GM18498 (cell line): ENCODE data around the gene OR52E8.

ENCODE experiments used
- ATAC-seq: cut with Tn5 transposase; IDR thresholded peaks from one replicate; pipeline ENCODE4 v1.9.1; 2021; ENCODE audit warnings: mild to moderate bottlenecking, moderate library complexity; ENCODE audit not compliant: unreplicated experiment

OR52E8 gene

DNA sequence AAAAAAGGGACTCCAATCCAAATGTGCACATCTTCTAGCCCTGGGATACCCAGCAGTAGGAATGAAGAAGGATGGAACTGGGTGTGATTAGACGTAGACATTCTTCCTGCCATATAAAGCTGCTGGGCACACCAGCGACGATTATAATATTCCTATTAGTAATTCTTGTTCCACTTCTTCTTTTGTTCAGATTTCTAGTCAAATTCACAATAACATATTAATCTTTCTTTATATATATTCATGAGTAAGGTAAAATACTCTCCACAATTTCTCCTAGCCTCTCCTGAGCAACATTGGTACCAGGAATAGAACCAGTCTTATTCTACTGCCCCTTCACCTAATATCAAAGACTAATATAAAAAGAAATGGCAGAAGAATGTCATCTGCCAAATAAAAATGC is at the start of gene OR52E8:
Gene OR52E8, minus strand, starts transcription at position 101 of the 400 bp plus-strand sequence. Its CDS starts 0 bp downstream, at position 101.
- ATAC-seq = no peak

DNA sequence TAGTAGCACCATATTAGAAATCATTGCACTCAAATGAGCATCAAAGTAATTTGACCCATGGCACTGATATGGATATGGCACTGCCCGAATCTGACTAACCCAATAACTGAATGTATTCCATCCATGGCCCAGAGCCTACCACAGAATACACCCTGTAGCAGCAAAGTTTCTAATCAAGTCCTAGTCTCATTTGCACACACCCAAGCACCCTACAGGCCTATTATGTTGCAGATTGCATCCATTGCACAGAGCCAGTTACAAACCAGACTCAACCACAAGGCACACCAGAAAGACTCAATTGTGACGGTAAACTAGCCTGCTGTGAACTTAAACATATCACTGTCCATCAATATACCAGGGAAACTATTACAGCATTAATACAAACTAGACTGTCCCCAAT is 42.0 kb upstream of the OR52E8 start:
- ATAC-seq = no peak

DNA sequence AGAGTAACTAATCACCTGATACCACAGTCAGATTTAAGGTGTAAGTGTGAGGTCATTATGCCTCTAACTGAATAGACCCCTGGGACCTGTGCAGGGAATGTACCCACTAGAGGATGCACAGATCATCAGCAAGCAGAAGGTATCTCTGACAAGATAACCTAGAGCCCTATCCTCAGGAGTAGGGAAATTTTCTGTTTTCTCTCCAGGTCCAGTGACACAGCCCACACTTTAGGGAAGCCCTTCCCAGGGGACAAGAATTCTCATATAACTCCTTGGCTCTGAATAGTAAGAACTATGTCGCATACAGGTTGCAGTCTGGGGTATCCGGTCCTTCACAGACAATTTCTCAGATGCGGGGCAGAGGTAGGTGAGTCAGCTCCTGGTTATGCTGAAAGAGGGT is 35.4 kb upstream of the OR52E8 start, which contains the start of gene OR52E5:
Gene OR52E5, plus strand, starts transcription at position 301 of the 400 bp plus-strand sequence. CDS start 7,569 bp downstream, outside the sequence.
- ATAC-seq = no peak

DNA sequence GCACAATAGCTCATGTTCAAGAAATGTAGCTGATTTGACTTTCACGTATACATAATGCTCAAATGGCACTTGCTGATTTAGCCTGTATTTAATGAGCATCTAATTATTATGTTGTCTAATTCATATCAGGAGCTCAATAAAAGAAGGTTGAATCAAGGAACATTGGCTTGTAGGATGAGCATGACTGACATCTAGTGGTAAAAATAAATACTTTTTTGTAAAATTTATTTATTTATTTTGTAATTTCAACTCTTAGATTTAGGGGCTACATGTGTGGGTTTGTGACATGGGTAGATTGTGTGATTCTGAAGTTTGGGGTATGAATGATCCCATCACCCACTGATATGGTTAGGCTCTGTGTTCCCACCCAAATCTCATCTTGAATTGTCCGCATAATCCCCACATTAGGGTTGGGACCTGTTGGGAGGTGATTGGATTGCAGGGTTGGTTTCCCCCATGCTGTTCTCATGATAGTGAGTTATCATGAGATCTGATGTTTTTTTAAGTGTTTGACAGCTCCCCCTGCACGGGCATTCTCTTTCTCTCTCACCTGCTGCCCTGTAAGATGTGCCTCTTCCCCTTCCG is 33.8 kb upstream of the OR52E8 start:
- no peak for ATAC-seq

DNA sequence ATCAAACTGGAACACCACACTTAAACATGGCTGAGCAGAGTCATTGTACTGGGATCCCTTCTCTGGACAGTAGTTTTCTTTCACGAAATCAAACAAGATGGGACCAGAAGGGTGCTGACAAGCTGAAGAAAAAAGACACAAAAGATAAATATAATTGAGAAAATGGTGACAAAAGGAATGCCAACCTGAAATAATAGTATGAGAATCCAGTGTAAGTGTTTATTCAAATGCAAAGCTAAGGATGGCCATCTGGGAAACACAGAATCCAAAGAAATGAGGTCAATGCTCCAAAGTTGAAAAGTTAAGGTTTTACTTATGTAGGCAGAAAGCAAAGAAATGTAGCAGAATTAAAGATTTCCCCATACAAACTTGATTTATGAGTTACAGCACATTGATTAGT is 30.2 kb upstream of the OR52E8 start:
- ATAC-seq = no peak

DNA sequence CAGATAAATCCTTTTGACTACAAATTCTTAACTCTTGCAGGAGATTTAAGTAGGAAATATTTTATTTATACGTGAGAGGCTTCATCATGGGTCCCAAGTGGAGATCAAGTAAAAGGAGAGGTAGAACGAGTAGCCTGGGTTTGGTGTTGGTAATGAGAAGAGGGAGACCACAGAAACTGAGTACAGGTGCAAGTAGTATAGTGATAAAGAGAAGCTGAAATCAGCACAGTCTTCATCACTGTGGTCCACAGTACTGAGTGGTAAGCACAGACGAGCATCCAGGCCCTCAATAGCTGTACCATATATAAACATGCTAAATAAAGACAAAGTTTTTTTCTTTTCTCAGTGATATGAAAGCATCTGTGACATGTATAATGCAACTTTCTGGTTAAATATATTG is 29.7 kb upstream of the OR52E8 start:
- ATAC-seq = no peak

DNA sequence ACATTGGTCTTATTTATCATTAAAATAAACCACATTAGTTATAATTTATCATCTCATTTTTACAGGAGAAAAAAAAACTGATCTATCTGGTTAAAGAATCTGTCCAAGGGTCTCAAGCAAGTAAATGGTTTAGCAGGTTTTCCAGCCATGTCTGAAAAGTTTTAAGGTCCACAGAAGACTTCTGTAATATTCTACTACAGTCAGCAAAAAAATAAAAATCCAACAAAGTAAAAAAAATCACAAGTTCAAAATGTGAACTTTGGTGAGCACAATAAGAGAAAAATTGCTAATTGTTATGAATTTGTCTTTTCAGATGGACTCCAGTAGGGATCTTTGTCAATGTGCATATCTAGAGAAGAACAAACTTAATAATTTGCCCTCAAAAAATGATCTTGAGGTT is 24.3 kb upstream of the OR52E8 start:
- no peak for ATAC-seq

DNA sequence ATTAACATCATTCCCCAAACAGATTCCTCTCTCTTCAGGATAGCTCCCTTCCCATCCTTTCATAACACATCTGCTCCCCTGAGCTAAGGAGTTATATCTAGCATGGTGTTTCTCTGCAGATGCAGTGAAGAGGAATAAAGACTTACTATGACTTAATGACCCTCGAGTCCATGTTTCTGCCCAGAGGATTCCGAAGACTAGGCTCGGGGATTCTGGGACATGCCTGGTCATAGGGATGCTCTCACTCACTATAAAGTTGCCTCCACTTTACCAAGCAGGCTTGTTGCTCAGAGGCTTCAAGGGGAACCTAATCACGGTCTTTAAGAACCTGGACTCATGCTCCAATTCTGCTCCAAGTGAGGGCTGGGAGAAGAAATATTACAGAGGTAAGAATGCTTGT is 22.8 kb upstream of the OR52E8 start, which contains the start of gene OR52E4:
Gene OR52E4, plus strand, starts transcription at position 301 of the 400 bp plus-strand sequence. CDS start 3,664 bp downstream, outside the sequence.
- ATAC-seq = no peak

DNA sequence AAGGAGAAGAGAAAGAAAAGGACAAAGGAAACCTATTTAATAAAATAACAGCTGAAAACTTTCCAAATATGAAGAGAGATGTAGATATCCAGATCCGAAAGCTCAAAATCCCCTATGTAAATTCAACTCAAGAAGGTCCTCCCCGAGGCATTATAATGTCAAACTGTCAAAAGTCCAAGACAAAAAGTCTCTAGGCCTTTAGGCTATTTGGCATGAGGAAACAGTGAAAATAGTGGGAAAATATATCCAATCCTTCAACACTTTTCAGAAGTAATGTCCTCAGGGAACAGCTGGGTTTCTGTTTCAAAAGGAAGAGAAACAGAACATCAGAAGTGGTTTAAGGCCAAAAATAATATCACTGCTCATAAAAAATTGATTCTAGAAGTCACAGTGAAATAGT is 21.1 kb upstream of the OR52E8 start:
- ATAC-seq = no peak

DNA sequence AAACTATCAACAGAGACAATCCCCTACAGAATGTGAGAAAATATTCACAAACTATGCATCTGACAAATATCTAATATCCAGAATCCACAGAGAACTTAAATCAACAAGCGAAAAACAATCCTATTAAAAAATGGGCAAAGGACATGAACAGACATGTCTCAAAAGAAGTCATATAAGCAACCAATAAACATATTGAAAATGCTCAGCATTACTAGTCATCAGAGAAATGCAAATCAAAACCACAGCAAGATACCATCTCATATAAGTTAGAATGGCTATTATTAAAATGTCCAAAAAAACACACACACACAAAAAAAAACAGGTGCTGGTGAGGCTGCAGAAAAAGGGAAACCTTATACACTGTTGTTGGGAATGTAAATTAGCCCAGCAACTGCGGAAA is 8.3 kb upstream of the OR52E8 start:
- ATAC-seq = no peak

DNA sequence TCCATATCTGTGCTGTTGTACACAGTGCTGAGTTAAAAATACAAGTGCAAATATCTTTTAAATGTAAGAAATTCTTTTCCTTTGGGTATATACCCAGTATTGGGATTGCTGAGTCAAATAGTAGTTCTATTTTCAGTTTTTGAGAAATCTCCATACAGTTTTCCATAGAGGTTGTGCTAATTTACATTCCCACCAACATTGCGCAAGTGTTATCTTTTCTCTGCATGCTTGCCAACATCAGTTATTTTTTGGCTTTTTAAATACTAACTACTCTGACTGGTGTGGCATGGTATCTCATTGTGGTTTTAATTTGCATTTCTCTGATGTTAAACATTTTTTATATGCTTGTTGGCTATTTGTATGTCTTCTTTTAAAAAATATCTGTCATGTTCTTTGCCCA is 6.5 kb downstream of the OR52E8 start:
- ATAC-seq = no peak

DNA sequence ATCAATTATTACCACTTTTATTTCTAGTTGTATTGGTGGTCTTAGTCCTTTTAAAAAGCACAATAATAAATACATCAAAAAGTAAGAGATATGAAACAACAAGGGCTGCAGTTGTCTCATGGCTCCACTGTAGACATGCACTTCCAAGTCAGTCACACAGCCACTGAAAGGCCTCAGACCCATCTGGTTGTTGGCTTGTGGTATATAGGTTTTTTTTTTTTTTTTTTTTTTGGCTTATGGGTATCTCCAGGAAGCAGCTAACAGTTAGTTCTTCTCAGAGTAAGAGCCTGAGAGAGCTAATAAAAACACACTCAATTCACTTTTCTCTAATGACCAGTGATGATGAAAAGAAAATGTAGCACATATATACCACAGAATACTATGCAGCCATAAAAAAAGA is 9.8 kb downstream of the OR52E8 start:
- no peak for ATAC-seq

DNA sequence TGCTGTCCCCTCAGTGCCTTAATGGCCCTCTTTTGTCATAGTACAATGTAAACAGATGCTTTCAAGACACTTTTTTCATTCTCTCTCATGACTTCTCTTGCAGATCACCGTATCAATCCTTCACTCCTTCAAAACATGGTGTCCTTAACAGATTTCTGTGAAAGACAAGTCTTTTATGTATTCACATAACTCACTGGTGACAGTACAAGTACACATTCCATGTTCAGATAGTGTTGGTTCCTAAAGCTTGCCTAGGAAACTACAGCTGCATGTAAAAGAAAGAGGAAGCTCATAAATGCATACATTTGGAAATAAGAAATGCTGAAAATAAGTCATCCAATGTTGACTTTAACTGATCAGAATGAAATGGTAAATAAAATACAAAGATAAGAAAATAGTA is 10.8 kb downstream of the OR52E8 start:
- no peak for ATAC-seq

DNA sequence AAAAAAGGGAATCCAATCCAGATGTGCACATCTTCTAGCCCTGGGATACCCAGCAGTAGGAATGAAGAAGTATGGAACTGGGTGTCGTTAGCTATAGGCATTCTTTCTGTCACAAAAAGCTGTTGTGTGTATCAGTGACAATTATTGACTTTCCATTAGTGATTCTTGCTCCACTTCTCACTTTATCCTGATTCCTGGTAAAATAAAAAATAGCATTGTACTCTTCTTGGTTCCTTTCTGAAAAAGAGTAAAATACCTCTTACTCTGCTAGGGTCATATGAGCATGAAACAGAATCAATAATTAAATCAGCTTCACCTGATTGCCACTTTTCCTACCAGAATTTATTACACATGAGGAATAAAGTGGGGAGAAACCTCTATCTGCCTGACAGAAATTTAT is 15.7 kb downstream of the OR52E8 start, which contains the start of gene OR52E6:
Gene OR52E6, minus strand, starts transcription at position 101 of the 400 bp plus-strand sequence. Its CDS starts 0 bp downstream, at position 101.
- no peak for ATAC-seq

DNA sequence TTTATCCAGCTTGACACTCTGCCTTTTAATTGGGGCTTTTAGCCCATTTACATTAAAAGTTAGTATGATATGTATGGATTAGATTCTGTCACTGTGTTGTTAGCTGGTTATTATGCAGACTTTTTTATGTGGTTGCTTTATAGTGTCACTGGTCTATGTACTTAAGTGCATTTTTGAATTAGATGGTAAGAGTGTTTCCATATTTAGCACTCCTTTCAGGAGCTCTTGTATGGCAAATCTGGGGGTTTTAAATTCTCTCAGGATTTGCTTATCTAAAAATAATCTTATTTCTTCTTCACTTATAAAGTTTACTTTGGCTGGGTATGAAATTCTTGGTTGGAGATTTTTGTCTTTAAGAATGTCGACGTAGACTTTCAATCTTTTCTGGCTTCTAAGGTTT is 19.8 kb downstream of the OR52E8 start:
- no peak for ATAC-seq

DNA sequence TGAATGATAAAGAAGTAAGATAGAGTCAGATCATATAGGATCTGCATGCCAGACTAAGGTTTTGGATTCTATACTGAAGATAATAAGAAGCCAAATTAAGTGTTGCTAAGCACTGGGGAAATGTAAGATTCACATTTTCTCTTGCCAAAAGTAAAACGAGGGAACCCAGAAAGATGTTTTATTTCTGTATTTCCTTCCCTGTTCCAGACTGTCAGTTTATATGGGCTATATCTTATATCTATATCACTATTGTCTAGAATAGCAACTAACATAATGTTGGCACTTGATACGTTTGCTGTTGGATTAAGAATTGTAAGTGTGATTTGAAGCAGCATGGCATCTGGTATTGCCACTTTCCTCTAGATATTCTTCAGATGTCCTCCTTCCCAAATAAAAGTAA is 24.0 kb downstream of the OR52E8 start:
- ATAC-seq = no peak

DNA sequence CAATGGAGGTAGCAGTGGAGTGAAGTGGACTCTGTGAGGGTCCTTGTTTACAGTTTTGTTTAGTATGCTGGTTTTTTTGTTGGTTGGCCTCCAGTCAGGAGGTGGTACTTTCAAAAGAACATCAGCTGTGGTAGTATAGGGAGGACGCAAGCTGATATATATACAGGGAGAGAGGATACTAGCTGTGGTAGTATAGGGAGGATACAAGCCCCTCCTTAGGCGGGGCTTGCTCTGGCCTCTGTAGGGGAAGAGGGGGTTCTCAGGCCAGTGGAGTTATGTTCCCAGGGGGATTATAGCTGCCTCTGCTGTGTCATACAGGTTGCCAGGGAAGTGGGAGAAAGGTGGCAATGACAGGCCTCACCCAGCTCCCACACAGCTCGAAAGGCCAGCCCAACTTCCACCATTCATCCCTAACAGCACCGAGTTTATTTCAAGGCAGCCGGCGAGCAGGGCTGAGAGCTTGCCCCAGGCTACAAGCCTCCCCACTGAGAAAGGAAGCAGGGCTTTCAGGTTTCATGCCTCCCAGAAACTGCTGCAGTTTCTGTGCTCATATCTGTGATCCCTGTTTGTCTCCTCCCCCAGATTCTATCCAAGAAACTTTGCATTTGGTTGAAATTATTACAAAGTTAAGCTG is 26.2 kb downstream of the OR52E8 start:
- no peak for ATAC-seq

DNA sequence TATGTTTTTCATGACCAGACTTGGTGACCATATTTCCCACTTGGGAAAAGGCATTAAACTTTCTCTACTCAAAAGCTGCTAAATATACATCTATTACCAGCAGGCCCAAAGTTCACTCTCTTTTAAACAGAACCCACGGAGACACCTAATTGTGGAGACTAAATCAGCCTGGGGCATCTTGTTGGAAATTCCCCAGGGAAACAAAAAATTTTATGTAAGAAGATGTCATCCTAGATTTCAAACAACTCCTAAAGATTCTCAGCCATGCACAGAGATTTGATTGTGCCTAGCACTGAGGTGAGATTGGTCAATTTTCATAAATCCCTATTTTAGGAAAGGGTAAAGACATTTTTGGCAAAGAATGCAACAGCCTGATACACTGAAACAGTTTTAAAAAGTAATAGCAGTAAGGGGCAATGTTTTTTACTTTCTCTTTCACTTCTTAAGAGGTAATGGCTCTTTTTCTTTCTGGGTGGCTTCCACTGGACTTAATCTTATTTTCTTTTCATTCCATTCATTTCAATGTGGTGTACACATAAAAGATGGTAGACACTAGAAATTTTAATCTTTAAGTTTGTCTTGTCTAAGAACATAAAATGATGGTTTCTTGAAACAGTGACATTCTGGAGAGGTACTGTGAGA is 39.1 kb downstream of the OR52E8 start:
- ATAC-seq = peak; percentile 67

DNA sequence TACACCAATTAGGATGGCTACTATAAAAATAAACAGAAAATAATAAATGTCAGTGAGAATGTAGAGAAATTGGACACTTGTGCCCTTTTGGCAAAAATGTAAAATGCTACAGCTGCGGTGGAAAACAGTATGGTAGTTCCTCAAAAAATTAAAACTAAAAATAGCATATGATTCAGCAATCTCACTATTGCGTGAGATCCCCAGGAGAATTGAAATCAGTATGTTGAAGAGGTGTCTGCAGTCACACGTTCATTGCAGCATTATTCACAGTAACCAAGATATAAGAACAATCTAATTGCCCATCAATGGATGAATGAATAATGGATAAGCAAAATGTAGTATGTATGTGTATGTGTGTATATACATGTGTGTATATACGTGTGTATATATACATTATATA is 42.0 kb downstream of the OR52E8 start:
- no peak for ATAC-seq

DNA sequence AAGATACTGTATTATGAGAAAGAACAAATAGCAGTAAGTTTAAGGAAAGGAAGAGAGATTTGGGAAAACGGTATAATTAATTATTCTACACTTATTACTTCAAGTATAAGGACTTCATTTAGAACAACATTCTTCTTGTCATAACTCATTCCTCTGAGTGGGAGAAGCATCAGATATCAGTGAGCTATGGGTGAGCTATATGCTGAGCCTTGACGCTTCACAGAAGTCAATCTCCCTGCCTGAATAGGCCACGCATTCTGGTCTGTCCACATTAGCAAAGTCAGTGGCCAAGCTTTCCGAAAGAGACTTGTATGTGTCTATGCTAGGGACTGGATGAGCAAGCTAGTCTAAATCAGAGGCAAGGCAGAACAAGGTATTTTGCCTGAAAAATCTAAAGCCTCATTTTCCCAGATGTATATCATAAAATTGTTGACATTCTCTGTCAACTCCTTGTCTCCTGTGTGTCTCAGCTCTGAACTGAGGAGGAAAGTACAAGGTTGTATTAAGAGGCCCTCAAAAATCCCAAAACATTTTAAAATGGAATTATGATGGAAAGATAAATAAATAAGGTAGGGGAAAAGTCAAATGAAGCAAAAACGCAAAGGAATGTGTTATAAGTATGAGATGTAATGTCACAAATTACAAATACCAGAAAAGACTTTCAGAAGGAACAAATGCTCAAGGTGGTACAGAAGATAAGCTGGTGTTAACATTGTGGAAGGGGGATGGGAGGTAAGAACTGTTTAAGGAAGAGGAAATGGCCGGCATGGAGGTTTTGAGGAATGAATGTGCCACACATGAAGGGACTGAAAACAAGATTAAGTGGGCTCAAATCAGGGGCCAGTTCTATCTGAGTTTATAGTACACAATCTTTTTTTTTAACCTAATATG is 47.3 kb downstream of the OR52E8 start:
- no peak for ATAC-seq

DNA sequence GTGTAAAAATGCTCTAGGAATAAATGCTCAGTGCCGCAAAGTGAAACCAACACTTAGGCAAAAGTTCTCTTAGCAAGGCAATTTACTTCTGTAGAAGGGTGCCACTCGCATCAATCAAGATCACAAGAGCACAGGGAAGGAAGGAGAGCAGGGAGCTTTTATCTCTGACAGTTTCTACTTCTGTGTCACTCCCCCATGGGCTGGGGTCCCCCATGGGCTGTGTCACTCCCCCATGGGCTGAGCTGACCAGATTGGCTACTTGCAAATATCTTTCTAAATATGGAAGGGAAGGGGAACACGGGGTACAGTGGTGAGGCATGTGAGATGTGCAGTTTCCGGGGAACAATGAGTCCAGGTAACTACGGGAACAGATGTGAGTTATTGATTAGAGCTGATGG is 48.4 kb downstream of the OR52E8 start:
- peak; percentile 25 for ATAC-seq
